Measurements from ENCODE around the gene BABAM2.
"Not testable (repeated sequence)": the region's sequence is repeated elsewhere in the genome, so short reads cannot be mapped to it uniquely, and the experiment has no call there.

BABAM2 gene

GRCh38 chr2:27954221-27954673 lies 63.7 kb downstream of the BABAM2 start:
- no peak for DNase-seq

- peak; percentile 75 for DNase-seq
Measured at GRCh38 chr2:27954771-27955383, 64.3 kb downstream of the BABAM2 start.

- peak; percentile 75 for DNase-seq
Measured at GRCh38 chr2:27955384-27956161, 65.0 kb downstream of the BABAM2 start.

GRCh38 chr2:27956888-27957287 lies 66.4 kb downstream of the BABAM2 start:
- DNase-seq = no peak

GRCh38 chr2:27958711-27959378 lies 68.3 kb downstream of the BABAM2 start:
- DNase-seq = no peak

- DNase-seq = peak; percentile 34
Measured at GRCh38 chr2:27959496-27959895, 69.0 kb downstream of the BABAM2 start.

GRCh38 chr2:27960237-27960912 lies 69.8 kb downstream of the BABAM2 start:
- peak; percentile 34 for DNase-seq

GRCh38 chr2:27962006-27962405 lies 71.5 kb downstream of the BABAM2 start:
- DNase-seq = no peak

- no peak for DNase-seq
Measured at GRCh38 chr2:27963472-27963871, 72.9 kb downstream of the BABAM2 start.

- no peak for DNase-seq
Measured at GRCh38 chr2:27964067-27964466, 73.5 kb downstream of the BABAM2 start.

- DNase-seq = no peak
Measured at GRCh38 chr2:27965841-27966240, 75.3 kb downstream of the BABAM2 start.

GRCh38 chr2:27966466-27966865 lies 75.9 kb downstream of the BABAM2 start:
- no peak for DNase-seq

GRCh38 chr2:27967076-27967475 lies 76.5 kb downstream of the BABAM2 start:
- DNase-seq = no peak

GRCh38 chr2:27968045-27968444 lies 77.5 kb downstream of the BABAM2 start:
- not testable (repeated sequence) for DNase-seq

GRCh38 chr2:27968957-27969356 lies 78.4 kb downstream of the BABAM2 start:
- DNase-seq = not testable (repeated sequence)

- no peak for DNase-seq
Measured at GRCh38 chr2:27972311-27972710, 81.8 kb downstream of the BABAM2 start.

- DNase-seq = no peak
Measured at GRCh38 chr2:27973592-27973991, 83.1 kb downstream of the BABAM2 start.

GRCh38 chr2:27976308-27976707 lies 85.8 kb downstream of the BABAM2 start:
- DNase-seq = no peak

- no peak for DNase-seq
Measured at GRCh38 chr2:27977731-27978312, 87.3 kb downstream of the BABAM2 start.

GRCh38 chr2:27978761-27979160 lies 88.2 kb downstream of the BABAM2 start:
- DNase-seq = not testable (repeated sequence)

- DNase-seq = no peak
Measured at GRCh38 chr2:27980242-27980641, 89.7 kb downstream of the BABAM2 start.

GRCh38 chr2:27984153-27984552 lies 93.6 kb downstream of the BABAM2 start:
- DNase-seq = no peak

- DNase-seq = no peak
Measured at GRCh38 chr2:27988306-27988705, 97.8 kb downstream of the BABAM2 start.

Measured in KG1 (cell line).